Mammary microvascular endothelial cell (primary cell): ENCODE data around the gene OPRPN. TPM values are rescaled to one million over a fixed set of nuclear protein-coding genes. Genes with fewer than 3 reads are reported as not detected.

Source experiments
- total RNA-seq: library from RNA; depleted of rRNA; stranded (reverse); fragments of >200 nt; gene quantifications from 2 replicates; pipeline ENCODE4 v1.2.3, GENCODE V29; 2015

The OPRPN gene, protein sequence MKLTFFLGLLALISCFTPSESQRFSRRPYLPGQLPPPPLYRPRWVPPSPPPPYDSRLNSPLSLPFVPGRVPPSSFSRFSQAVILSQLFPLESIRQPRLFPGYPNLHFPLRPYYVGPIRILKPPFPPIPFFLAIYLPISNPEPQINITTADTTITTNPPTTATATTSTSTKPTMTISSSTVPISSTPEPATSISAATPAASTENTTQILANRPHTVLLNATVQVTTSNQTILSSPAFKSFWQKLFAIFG
- total RNA-seq, result not detected in 2 replicates

DNA sequence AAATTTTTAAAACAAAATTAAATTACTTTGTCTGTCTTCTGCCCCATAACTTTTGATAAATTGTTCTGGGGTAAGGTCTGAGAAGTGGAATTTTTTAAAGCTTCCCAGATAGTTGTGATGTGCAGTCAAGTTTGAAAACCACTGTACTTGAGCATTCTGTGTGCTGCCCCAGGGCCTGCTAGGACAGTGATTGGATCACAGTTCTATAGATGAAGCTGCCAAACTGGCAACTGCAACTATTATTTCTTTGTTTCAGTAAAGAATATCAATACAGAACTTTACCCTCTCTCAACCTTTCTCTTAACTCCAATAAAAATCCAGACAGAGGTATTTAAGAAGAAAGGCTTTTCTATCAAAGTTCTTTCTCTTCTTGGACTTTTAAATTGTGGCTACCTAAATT, at the start of gene OPRPN:
OPRPN (plus strand) TSS at position 361 of the 400 bp plus-strand sequence. CDS start 1,346 bp downstream, outside the sequence.

DNA sequence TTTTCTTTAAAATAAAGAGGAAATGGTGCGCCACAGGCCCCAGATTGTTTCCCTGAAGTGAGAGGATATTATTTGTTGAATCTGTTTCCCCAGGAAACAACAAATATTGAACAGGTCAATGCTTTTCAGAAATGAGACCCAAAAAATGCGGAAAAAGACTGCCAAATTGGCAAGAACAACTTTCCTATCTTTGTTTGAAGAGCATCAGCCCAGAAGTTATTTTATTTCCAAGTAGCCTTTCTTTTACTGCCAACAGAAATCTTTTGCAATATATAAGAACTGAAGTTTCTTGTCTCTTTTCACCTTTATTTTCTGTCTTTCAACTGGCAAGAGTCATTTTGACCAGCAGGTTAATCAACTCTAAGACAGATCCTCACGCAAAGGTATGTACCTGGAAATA, 37.3 kb upstream of the OPRPN start, which contains the start of gene SMR3A:
SMR3A (plus strand) TSS at position 301 of the 400 bp plus-strand sequence. CDS start 1,356 bp downstream, outside the sequence.

DNA sequence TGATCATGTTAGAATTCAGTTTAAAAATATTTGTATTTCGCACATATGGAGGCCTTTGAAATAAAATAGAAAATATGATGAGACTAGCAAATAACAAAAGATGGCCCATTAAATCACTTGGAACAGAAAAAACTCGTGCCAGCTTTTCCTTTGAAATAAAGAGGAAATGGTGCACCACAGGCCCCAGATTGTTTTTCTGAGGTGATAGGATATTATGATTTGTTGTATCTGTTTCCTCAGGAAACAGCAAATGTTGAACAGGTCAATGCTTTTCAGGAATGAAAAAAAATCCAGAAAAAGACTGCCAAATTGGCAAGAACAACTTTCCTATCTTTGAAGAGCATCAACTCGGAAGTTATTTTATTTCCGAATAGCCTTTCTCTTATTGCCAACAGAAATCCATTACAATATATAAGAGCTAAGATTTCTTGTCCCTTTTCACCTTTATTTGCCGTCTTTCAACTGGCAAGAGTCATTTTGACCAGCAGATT, 15.0 kb upstream of the OPRPN start, which contains the start of gene SMR3B:
SMR3B (plus strand) TSS at position 441 of the 491 bp plus-strand sequence. CDS start 1,380 bp downstream, outside the sequence.

Other genes starting within 250 kb of the OPRPN start
- gene PRR27, start 243.7 kb upstream of the OPRPN start, total RNA-seq, result not detected in 2 replicates
- not detected in 2 replicates for gene ODAM, start 202.2 kb upstream of the OPRPN start, total RNA-seq
- gene FDCSP, start 171.8 kb upstream of the OPRPN start, total RNA-seq, result not detected in 2 replicates
- gene CSN3, start 155.3 kb upstream of the OPRPN start, total RNA-seq, result not detected in 2 replicates
- gene CABS1, start 63.0 kb upstream of the OPRPN start, total RNA-seq, result not detected in 2 replicates
- not detected in 2 replicates for gene SMR3A, start 37.2 kb upstream of the OPRPN start, total RNA-seq
- gene SMR3B, start 14.8 kb upstream of the OPRPN start, total RNA-seq, result not detected in 2 replicates
- gene MUC7, start 74.3 kb downstream of the OPRPN start, total RNA-seq, result not detected in 2 replicates
- not detected in 2 replicates for gene AMTN, start 120.6 kb downstream of the OPRPN start, total RNA-seq
- not detected in 2 replicates for gene AMBN, start 194.3 kb downstream of the OPRPN start, total RNA-seq
- not detected in 2 replicates for gene ENAM, start 230.8 kb downstream of the OPRPN start, total RNA-seq